H9 (cell line): ENCODE data around the gene SPNS3. TPM values are rescaled to one million over a fixed set of nuclear protein-coding genes. Genes with fewer than 3 reads are reported as not detected.

Experiments used
- DNase-seq: peaks from one replicate; pipeline ENCODE4 v3.0.0-alpha.2; 2017
- H2AFZ ChIP-seq: one replicate; pipeline ENCODE4 v1.6.1; 2013; ENCODE audit warnings: mild to moderate bottlenecking, low read length, control low read depth, moderate library complexity
- H2AK5ac ChIP-seq: 2 replicates; pipeline ENCODE4 v1.6.1; 2013; ENCODE audit warnings: low read length, control low read depth, mixed read lengths; ENCODE audit not compliant: insufficient read length
- H2BK120ac ChIP-seq: one replicate; pipeline ENCODE4 v1.6.1; 2013; ENCODE audit warnings: low read depth, mild to moderate bottlenecking, low read length, control low read depth, inconsistent platforms; ENCODE audit not compliant: poor library complexity, severe bottlenecking
- H2BK12ac ChIP-seq: 2 replicates; pipeline ENCODE4 v1.6.1; 2013; ENCODE audit warnings: low read length, control low read depth, mixed read lengths, low read depth; ENCODE audit not compliant: insufficient read length
- H2BK15ac ChIP-seq: 2 replicates; pipeline ENCODE4 v1.6.1; 2013; ENCODE audit warnings: low read depth, low read length, control low read depth
- H2BK20ac ChIP-seq: one replicate; pipeline ENCODE4 v1.6.1; 2013; ENCODE audit warnings: low read depth, mild to moderate bottlenecking, low read length, control low read depth, inconsistent platforms; ENCODE audit not compliant: poor library complexity, severe bottlenecking
- H2BK5ac ChIP-seq: 2 replicates; pipeline ENCODE4 v1.6.1; 2013; ENCODE audit warnings: low read length, control low read depth, mixed read lengths; ENCODE audit not compliant: insufficient read length
- H3K14ac ChIP-seq: 2 replicates; pipeline ENCODE4 v1.6.1; 2013; ENCODE audit warnings: low read length, control low read depth; ENCODE audit not compliant: insufficient read depth
- H3K18ac ChIP-seq: 2 replicates; pipeline ENCODE4 v1.6.1; 2013; ENCODE audit warnings: low read depth, mild to moderate bottlenecking, mixed read lengths, low read length, control low read depth; ENCODE audit not compliant: insufficient read length
- H3K23ac ChIP-seq: 2 replicates; pipeline ENCODE4 v1.6.1; 2013; ENCODE audit warnings: low read length, control low read depth, mixed read lengths, low read depth; ENCODE audit not compliant: insufficient read length
- H3K23me2 ChIP-seq: 2 replicates; pipeline ENCODE4 v1.6.1; 2013; ENCODE audit warnings: low read depth, mild to moderate bottlenecking, mixed read lengths, low read length, control low read depth; ENCODE audit not compliant: insufficient read length, poor library complexity, severe bottlenecking
- H3K27ac ChIP-seq: 2 replicates; pipeline ENCODE4 v1.5.1; 2013; ENCODE audit warnings: low read length, control low read depth, mixed read lengths, low read depth; ENCODE audit not compliant: insufficient read length
- H3K27me3 ChIP-seq: 2 replicates; pipeline ENCODE4 v1.6.1; 2013; ENCODE audit warnings: low read length, control low read depth, inconsistent platforms; ENCODE audit not compliant: insufficient read depth
- H3K4ac ChIP-seq: 2 replicates; pipeline ENCODE4 v1.6.1; 2013; ENCODE audit warnings: low read depth, mild to moderate bottlenecking, control low read depth, inconsistent platforms, low read length, moderate library complexity
- H3K4me1 ChIP-seq: 2 replicates; pipeline ENCODE4 v1.6.1; 2013; ENCODE audit warnings: low read length, control low read depth, inconsistent platforms; ENCODE audit not compliant: insufficient read depth
- H3K4me2 ChIP-seq: 2 replicates; pipeline ENCODE4 v1.6.1; 2013; ENCODE audit warnings: low read length, control low read depth, mixed read lengths; ENCODE audit not compliant: insufficient read length, insufficient read depth
- H3K56ac ChIP-seq: 2 replicates; pipeline ENCODE4 v1.6.1; 2013; ENCODE audit warnings: low read depth, mild to moderate bottlenecking, mixed read lengths, low read length, control low read depth; ENCODE audit not compliant: insufficient read length
- H3K79me1 ChIP-seq: 2 replicates; pipeline ENCODE4 v1.6.1; 2013; ENCODE audit warnings: low read depth, mild to moderate bottlenecking, moderate library complexity, low read length, control low read depth, inconsistent platforms; ENCODE audit not compliant: insufficient read depth, poor library complexity, severe bottlenecking
- H3K79me2 ChIP-seq: 2 replicates; pipeline ENCODE4 v1.6.1; 2013; ENCODE audit warnings: low read length, control low read depth, inconsistent platforms; ENCODE audit not compliant: insufficient read depth
- H3K9ac ChIP-seq: 2 replicates; pipeline ENCODE4 v1.6.1; 2013; ENCODE audit warnings: low read length, control low read depth, mixed read lengths; ENCODE audit not compliant: insufficient read length; ENCODE audit errors: extremely low read depth
- H3K9me3 ChIP-seq: one replicate; pipeline ENCODE4 v1.6.1; 2013; ENCODE audit warnings: low read depth, low read length, inconsistent platforms; ENCODE audit not compliant: control insufficient read depth
- H3T11ph ChIP-seq: one replicate; pipeline ENCODE4 v1.6.1; 2013; ENCODE audit warnings: mild to moderate bottlenecking, low read length, control low read depth, inconsistent platforms
- H4K20me1 ChIP-seq: one replicate; pipeline ENCODE4 v1.6.1; 2013; ENCODE audit not compliant: control insufficient read depth, insufficient read length, insufficient read depth
- H4K5ac ChIP-seq: 2 replicates; pipeline ENCODE4 v1.6.1; 2013; ENCODE audit warnings: low read depth, mild to moderate bottlenecking, mixed read lengths, low read length, control low read depth; ENCODE audit not compliant: insufficient read length
- H4K8ac ChIP-seq: replicated peaks from 2 replicates; pipeline ENCODE4 v1.6.1; 2013; ENCODE audit warnings: low read length, control low read depth, mixed read lengths, low read depth; ENCODE audit not compliant: insufficient read length
- H4K91ac ChIP-seq: 2 replicates; pipeline ENCODE4 v1.6.1; 2013; ENCODE audit warnings: low read depth, mild to moderate bottlenecking, moderate library complexity, mixed read lengths, low read length, control low read depth; ENCODE audit not compliant: insufficient read length
- H3K27ac Mint-ChIP-seq, 3 experiments: 2 replicates in 2 of 3; 3 replicates in 1 of 3; pipeline ENCODE4 v1.8.0; 2020 to 2021; ENCODE audit warnings: mixed read lengths in 3 of 3, mild to moderate bottlenecking in 1 of 3, moderate library complexity in 1 of 3
- H3K27me3 Mint-ChIP-seq: 2 replicates; pipeline ENCODE4 v1.8.0; 2021; ENCODE audit warnings: low read depth, mild to moderate bottlenecking, moderate library complexity, mixed read lengths
- H3K36me3 Mint-ChIP-seq, 3 experiments: 2 replicates in 2 of 3; 3 replicates in 1 of 3; pipeline ENCODE4 v1.8.0; 2020 to 2021; ENCODE audit warnings: low read depth in 3 of 3, mixed read lengths in 3 of 3; ENCODE audit not compliant: insufficient read depth in 1 of 3
- H3K4me1 Mint-ChIP-seq, 2 experiments: 2 replicates each; pipeline ENCODE4 v1.8.0; 2020; ENCODE audit warnings: mixed read lengths in 2 of 2
- H3K4me3 Mint-ChIP-seq, 2 experiments: 2 replicates in 1 of 2; 3 replicates in 1 of 2; pipeline ENCODE4 v1.8.0; 2020 to 2021; ENCODE audit warnings: mild to moderate bottlenecking in 2 of 2, mixed read lengths in 2 of 2, moderate library complexity in 1 of 2
- H3K9me3 Mint-ChIP-seq, 2 experiments: 2 replicates in 1 of 2; 3 replicates in 1 of 2; pipeline ENCODE4 v1.8.0; 2020; ENCODE audit warnings: mild to moderate bottlenecking in 2 of 2, mixed read lengths in 2 of 2, moderate library complexity in 1 of 2
- WGBS: extraction: QIAGEN DNeasy Blood & Tissue Kit; methylation state at CpG from one replicate; pipeline ENCODE4 v1.1.7; 2013; ENCODE audit warnings: missing lambda C conversion rate, low lambda C conversion rate, mixed read lengths; ENCODE audit not compliant: insufficient read length; ENCODE audit errors: extremely low coverage; 5-methylcytosine and 5-hydroxymethylcytosine counted together
- total RNA-seq: library from RNA; stranded (reverse); gene quantifications from 2 replicates; pipeline ENCODE4 v1.2.1, GENCODE V29; 2021
- TF ChIP-seq, protein P1 (sequence below): fragments of 200-600 bp; sonication (generic); conservative IDR thresholded peaks from 3 replicates; pipeline ENCODE4 v1.8.0; 2021; ENCODE audit warnings: antibody characterized with exemption, mild to moderate bottlenecking

The SPNS3 gene
- total RNA-seq, 1 experiment from 2014 or later = not detected

- no peak overlapping the region for H4K5ac ChIP-seq
- no peak overlapping the region for H4K91ac ChIP-seq
- H2AFZ ChIP-seq = no peak overlapping the region
- no peak overlapping the region for H3K9ac ChIP-seq
- no peak overlapping the region for H2BK120ac ChIP-seq
- no peak overlapping the region for H2BK5ac ChIP-seq
- no peaks in the 10 kb centered on the region for H3K79me1 ChIP-seq
- Mint-ChIP-seq H3K27ac (no peak overlapping the region), H3K4me3 (no peak overlapping the region), H3K9me3 (no peaks in the 10 kb centered on the region), H3K4me1 (peaks cover 0 to 3% of the 10 kb centered on the region in 2 experiments; a peak in 1 of 4 replicates), H3K27me3 (peaks cover 20% of the 10 kb centered on the region), H3K36me3 (no peaks in the 10 kb centered on the region)
- no peak overlapping the region for H2BK12ac ChIP-seq
- H3K23ac ChIP-seq = no peak overlapping the region
- DNase-seq = no peak
- no peak overlapping the region for H2BK15ac ChIP-seq
- no peak overlapping the region for H3K27ac ChIP-seq
- H3K4ac ChIP-seq = no peak overlapping the region
- H3K23me2 ChIP-seq = no peaks in the 10 kb centered on the region
- H3K27me3 ChIP-seq = no peaks in the 10 kb centered on the region
- H2BK20ac ChIP-seq = no peak overlapping the region
- no peaks in the 10 kb centered on the region for H3K79me2 ChIP-seq
- WGBS = no CpG with 5 or more reads among the region's 11 CpGs
- H3T11ph ChIP-seq = no peak overlapping the region
- no peak overlapping the region for H2AK5ac ChIP-seq
- H3K4me1 ChIP-seq = no peaks in the 10 kb centered on the region
- TF ChIP-seq, protein P1, sequence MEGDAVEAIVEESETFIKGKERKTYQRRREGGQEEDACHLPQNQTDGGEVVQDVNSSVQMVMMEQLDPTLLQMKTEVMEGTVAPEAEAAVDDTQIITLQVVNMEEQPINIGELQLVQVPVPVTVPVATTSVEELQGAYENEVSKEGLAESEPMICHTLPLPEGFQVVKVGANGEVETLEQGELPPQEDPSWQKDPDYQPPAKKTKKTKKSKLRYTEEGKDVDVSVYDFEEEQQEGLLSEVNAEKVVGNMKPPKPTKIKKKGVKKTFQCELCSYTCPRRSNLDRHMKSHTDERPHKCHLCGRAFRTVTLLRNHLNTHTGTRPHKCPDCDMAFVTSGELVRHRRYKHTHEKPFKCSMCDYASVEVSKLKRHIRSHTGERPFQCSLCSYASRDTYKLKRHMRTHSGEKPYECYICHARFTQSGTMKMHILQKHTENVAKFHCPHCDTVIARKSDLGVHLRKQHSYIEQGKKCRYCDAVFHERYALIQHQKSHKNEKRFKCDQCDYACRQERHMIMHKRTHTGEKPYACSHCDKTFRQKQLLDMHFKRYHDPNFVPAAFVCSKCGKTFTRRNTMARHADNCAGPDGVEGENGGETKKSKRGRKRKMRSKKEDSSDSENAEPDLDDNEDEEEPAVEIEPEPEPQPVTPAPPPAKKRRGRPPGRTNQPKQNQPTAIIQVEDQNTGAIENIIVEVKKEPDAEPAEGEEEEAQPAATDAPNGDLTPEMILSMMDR = no peak
- peak overlapping the region; percentile 38 for H4K8ac ChIP-seq
- H3K56ac ChIP-seq = no peak overlapping the region
- H3K4me2 ChIP-seq = no peak overlapping the region
- H3K9me3 ChIP-seq = no peaks in the 10 kb centered on the region
- no peaks in the 10 kb centered on the region for H4K20me1 ChIP-seq
- no peak overlapping the region for H3K14ac ChIP-seq
- H3K18ac ChIP-seq = no peak overlapping the region
These were observed 16.0 kb downstream of the SPNS3 start for GRCh38 chr17:4449736-4450135.
